GM19351 (cell line): ENCODE results near the gene DCDC2.
"Not testable (repeated sequence)": the region's sequence is repeated elsewhere in the genome, so short reads cannot be mapped to it uniquely, and the experiment has no call there.

Experiments used
- ATAC-seq: cut with Tn5 transposase; IDR thresholded peaks from one replicate; pipeline ENCODE4 v1.9.1; 2021; ENCODE audit warnings: mild to moderate bottlenecking, moderate library complexity; ENCODE audit not compliant: unreplicated experiment

The DCDC2 gene

DNA sequence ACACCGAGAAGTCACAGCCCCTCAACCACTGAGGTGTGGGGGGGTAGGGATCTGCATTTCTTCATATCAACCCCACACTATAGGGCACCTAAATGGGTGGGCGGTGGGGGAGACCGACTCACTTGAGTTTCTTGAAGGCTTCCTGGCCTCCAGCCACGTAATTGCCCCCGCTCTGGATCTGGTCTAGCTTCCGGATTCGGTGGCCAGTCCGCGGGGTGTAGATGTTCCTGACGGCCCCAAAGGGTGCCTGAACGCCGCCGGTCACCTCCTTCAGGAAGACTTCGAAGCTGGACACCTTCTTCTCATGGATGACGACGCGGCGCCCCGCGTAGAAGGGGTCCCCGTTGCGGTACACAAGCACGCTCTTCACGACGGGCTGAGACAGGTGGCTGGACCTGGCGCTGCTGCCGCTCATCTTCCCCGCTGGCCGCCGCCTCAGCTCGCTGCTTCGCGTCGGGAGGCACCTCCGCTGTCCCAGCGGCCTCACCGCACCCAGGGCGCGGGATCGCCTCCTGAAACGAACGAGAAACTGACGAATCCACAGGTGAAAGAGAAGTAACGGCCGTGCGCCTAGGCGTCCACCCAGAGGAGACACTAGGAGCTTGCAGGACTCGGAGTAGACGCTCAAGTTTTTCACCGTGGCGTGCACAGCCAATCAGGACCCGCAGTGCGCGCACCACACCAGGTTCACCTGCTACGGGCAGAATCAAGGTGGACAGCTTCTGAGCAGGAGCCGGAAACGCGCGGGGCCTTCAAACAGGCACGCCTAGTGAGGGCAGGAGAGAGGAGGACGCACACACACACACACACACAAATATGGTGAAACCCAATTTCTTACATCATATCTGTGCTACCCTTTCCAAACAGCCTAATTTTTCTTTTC is at the start of gene DCDC2:
DCDC2 (minus strand) TSS at position 724 of the 883 bp plus-strand sequence; CDS start at position 415, 309 bp downstream.
- no peak for ATAC-seq

DNA sequence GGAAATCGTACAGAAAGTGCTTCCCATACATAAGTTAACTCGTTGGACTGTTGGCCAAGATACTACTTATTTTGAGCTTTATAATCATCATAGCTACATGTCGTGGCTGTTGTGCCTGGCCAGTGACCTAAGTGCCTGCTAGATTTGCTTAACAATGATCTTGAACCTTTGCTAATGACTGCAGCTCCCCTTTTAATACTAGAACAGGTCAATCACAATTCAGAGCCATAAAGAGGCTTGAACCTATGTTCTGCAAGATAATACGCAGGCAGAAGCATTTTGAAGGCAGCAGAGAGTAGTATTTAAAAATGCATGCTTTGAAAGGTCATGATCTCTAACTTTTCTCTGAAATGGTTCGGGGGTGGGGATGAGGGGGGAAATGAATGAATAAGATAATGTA is 47.4 kb upstream of the DCDC2 start:
- no peak for ATAC-seq

DNA sequence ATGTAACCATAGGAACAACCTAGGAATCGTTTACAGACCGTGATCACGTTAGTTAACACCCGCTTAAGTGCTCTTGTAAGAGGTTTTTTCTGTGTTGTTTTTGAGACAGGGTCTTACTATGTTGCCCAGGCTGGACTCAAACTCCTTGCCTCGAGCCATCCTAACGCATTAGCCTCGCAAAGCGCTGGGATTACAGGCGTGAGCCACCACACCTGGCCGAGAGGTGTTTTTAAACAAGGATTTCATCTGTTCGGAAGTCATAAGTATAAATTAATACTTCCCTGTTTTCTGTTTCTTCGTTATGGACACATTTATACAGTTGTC is 45.6 kb upstream of the DCDC2 start:
- ATAC-seq: no peak

DNA sequence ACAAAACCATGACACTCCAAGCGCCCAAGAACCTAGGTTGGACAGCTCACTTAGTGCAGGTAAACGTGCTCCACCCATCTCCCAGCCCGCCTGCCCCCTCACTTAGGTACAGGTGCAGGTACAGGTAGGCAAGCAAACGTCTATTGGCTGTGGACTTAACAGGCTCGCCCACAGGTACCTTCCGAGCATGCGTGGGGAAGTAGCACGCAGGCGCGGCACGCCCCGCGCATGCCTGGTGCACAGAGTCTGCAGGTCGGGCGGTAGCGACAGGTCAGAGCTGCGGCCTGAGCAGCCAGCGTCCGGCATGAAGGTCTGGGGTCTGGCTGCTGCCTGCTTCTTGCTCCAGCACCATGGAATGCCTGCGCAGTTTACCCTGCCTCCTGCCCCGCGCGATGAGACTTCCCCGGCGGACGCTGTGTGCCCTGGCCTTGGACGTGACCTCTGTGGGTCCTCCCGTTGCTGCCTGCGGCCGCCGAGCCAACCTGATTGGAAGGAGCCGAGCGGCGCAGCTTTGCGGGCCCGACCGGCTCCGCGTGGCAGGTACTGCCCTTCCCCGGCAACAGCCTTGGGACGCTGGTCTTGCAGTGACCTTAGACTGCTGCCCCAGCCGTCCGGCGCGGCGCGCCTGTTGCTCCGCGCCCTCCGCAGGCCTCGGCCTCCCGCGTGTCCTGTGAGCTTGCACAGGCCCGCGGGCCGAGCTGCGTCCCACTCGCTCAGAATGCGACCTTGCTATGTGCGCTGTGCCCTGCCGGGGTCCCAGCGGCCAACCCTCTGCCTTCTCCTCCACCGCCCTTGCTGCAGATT is 45.0 kb upstream of the DCDC2 start, which contains the start of gene MRS2:
MRS2 (plus strand) TSS at position 240 of the 804 bp plus-strand sequence; CDS start at position 351, 111 bp downstream.
- peak; percentile 96 for ATAC-seq

DNA sequence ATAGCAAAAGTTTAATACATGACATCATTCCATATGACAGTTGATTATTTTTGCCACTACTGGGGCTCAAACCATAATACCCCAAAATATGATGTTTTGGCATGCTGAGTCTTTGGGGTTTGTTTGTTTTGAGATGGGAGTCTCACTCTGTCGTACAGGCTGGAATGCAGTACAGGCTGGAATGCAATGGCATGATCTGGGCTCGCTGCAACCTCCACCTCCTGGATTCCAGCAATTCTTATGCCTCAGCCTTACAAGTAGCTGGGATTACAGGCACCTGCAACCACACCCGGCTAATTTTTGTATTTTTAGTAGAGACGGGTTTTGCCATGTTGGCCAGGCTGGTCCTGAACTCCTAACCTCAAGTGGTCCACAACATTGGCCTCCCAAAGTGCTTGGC is 43.6 kb upstream of the DCDC2 start:
- ATAC-seq: no peak

DNA sequence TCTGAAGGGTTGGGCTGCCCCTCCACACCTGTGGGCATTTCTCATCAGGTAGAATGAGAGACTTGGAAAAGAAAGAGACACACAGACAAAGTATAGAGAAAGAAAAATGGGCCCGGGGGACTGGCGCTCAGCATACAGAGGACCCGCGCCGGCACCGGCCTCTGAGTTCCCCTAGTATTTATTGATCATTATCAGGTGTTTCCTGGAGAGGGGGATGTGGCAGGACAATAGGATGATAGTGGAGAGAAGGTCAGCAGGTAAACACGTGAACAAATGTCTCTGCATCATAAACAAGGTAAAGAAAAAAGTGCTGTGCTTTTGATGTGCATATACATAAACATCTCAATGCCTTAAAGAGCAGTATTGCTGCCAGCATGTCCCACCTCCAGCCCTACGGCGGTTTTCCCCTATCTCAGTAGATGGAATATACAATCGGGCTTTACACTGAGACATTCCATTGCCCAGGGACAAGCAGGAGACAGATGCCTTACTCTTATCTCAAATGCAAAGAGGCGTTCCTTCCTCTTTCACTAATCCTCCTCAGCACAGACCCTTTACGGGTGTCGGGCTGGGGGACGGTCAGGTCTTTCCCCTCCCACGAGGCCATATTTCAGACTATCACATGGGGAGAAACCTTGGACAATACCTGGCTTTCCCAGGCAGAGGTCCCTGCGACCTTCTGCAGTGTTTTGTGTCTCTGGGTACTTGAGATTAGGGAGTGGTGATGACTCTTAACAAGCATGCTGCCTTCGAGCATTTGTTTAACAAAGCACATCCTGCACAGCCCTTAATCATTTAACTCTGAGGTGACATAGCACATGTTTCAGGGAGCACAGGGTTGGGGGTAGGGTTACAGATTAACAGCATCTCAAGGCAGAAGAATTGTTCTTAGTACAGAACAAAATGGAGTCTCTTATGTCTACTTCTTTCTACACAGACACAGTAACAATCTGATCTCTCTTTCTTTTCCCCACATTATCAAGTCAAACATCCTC is 42.5 kb upstream of the DCDC2 start:
- not testable (repeated sequence) for ATAC-seq

DNA sequence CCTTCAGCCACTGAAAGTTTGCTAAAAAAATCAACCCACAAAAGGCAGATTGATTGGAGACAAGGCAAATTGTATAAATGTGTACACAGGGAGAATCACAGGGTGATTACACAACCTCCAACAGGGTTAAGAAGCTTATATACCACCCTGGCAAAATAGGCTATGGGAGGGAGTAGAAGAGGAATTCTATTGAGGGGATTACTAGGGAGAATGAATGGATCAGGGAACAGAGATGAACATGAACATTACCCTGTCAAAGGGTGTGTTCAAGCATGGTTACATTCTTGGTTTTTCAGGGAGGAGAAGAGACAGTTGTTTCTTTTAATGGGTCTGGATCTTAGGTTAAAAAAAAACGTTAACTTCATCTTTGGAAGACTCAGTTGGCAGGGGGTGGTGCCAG is 39.8 kb upstream of the DCDC2 start:
- ATAC-seq: no peak

DNA sequence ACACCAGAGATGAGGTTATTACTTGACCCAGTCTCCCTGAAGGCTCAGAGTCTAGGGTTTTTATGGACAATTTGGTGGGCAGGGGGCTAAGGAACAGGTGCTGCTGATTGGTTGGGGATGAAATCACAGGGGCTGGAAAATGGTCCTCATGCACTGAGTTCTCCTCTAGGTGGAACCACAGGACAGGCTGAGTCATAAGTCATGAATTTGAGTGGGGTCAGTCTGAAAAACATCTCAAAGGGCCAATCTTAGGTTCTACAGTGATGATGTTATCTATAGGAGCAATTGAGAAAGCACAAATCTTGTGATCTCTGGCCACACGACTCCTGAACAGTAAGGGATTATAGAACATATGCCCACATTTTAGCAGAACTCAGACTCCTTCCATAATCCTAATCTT is 39.0 kb upstream of the DCDC2 start:
- no peak for ATAC-seq

DNA sequence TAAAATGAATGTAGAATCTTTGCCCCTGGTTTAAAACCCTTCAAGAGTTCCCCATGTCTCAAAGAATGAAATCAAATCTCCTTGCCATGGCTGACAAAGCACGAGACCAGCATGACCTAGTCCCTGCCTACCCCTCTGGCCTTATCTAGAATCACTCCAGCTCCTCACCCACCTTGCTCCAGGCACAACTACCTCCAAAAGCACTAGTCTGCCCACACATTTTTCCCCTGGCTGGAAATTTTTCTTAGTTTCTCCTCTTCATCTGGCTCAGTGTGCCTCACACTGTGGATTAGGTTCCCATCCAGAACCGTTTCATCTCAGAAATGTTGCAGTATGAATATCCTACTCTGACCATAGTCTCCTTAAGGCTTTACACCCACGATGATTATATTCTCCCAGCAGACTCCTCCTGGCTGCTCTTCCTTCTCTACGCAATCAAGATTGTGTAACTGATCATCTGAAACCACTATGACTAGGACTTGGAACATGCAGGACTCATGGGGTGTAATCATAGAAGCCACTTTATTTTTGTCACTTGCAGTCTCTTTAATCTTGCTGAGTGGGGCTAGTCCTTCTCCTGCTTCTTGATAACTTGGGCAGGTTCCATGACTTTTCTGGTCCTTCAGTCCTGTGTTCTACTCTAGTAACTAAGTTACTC is 37.0 kb upstream of the DCDC2 start:
- no peak for ATAC-seq

DNA sequence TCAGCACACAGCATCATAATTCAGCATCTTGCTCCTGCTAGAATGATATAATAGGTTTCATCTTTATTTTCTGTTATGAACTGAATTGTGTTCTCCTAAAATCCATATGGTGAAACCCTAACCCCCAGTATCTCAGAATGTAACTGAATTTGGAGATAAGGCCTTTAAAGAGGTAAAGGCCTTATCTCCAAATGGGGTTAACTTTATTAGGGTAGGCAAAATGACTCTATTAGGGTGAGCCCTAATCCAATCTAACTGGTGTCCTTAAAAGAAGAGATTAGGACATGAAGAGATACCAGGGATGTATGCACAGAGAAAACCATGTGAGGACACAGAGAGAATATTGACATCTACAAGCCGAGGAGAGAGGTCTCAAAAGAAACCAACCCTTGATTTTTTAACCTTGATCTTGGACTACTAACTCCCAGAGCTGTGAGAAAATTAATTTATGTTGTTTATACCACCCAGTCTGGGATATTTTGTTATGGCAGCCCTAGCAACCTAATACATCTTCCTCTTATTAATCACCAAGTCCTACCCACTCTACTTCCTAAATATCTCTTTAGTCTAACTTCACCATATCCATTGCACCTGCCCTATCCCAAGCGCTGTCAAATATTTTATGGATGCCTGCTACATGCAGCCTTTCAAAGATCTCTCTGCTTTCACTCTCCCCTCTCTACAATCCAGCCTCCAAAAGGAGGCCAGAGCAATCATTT is 36.4 kb upstream of the DCDC2 start:
- no peak for ATAC-seq

DNA sequence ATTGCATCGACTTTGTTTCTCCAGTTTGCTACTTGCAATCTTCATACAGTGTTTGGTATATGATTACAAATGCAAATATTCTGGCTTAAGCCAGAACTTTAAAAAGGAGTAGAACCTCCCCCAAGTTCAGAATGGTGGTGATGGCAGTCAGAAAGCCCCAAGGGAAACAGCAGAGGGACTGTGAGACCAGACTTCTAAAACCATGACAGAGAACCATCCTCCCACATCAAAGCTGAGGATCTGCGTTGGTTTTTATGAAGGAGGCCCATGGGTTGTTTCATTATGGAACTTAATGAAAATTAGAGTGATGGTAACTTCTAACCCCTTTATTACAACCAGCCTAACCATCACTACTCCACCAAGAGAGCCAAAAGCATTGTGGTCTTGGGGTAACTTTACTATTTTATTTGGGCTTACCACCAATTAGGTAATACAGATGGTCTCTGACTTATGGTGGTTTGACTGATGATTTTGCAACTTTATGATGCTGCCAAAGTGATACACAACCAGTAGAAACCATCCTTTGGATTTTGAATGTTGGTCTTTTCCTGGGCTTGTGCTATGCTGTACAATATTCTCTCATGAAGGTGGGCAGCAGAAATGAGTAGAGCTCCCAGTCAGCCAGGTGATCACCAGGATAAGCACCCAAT is 34.0 kb upstream of the DCDC2 start:
- ATAC-seq: peak; percentile 96

DNA sequence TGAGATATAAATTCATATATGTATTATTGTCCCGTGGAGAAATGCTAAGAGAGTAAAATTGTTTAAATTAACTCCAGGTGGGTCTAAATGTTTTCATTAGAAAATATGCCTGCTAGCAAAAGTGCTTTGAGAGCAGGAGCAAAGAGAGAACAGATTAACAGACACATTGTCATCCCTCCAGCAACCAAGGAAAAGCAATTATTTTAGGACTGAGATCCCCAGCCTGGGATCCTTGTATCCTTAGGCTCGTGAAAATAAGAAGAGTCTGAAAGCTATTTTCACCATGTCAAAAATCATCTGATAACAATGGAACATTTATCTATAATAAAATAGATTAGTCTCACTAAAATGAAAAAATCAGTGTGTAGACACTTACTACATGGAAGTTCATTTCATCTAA is 33.3 kb upstream of the DCDC2 start:
- no peak for ATAC-seq

DNA sequence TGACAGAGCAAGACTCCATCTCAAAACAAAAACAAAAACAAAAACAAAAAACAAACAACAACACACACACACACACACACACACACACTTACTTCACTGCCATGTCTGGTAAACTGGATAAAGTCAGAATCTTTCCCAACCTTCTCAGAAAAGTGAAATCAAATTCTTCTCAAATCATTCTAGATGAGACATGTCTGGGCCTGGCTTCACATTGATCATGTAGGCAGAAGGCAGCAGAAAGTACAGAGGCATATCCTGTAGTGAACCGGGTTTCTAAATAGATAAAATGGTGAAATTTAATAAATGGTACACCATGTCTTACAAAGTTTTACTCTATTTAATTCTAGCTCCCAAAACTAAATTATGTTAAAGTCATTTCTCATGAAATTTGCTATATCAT is 30.0 kb upstream of the DCDC2 start:
- ATAC-seq: no peak

DNA sequence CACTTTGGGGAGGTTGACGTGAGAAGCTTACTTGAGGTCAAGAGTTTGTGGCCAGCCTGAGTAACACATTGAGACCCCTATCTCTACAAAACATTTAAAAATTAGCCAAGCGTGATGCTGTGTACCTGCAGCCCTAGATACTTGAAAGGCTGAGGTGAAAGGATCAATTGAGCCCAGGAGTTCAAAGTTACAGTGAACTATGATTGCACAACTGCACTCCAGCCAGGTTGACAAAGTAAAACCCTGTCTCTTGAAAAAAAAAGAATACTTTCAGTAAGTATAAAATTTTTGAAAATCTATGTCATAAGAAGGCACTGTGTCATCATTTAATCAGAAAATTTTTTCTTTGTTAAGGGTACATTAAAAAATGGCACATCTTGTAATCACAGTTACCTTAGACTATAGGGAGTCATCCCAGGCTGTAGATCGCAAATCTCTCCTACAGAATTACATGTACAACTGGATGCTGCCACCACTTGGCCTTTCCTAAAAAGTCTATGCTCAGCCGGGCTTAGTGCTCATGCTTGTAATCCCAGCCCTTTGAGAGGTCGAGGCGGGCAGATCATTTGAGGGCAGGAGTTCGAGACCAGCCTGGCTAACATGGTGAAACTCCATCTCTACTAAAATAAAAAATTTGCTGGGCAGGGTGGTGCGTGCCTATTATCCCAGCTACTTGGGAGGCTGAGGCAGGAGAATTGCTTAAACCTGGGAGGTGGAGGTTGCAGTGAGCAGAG is 27.8 kb upstream of the DCDC2 start:
- ATAC-seq: peak; percentile 62

DNA sequence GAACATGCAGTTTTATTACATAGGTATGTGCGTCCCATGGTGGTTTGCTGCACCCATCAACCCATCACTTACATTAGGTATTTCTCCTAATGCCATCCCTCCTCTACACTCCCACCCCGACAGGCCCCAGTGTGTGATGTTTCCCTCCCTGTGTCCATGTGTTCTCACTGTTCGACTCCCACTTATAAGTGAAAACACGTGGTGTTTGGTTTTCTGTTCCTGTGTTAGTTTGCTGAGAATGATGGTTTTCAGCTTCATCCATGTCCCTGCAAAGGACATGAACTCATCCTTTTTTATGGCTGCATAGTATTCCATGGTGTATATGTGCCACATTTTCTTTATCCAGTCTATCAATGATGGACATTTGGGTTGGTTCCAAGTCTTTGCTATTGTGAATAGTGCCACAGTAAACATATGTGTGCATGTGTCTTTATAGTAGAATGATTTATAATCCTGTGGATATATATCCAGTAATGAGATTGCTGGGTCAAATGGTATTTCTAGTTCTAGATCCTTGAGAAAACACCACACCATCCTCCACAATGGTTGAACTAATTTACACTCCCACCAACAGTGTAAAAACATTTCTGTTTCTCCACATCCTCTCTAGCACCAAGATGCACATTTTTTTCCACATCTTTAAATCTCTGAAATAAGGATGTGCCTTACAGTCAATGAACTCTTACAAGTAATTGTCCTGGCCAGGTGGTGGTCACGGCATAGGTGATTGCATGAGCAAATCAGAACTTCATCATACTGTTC is 26.7 kb upstream of the DCDC2 start:
- not testable (repeated sequence) for ATAC-seq

DNA sequence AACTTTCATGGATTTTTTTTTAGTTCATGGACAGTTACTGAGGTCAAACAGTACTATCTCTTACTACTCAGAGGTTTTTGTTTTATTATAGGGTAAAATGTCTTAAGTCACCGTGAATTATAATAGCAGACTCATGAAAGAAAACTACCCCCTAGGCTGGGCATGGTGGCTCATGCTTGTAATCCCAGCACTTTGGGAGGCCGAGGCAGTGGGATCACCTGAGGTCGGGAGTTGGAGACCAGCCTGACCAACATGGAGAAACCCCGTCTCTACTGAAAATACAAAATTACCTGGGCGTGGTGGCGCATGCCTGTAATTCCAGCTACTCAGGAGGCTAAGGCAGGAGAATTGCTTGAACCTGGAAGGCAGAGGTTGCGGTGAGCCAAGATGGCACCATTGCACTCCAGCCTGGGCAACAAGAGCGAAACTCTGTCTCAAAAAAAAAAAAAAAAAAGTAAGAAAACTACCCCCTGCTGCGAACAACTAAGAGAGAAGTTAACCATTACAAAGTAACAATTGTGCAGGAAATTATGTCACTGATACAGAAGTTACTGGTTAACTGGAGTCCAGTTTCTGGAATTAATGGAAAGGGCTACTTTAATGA is 25.1 kb upstream of the DCDC2 start:
- ATAC-seq: not testable (repeated sequence)

DNA sequence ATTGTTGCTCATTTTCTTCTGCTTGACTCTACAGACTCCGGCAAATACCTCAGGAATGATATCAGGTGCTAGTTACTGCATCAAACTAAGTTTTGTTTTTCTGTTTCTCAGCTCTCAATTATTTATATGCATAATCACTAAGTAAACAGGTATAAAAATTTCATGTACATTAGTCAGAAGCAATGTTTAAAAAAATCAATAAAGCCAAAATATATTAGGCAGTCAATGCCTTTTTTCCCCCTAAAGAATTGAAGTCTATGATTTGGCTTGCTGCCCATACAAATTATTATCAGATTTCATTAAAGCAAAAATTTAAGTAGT is 24.3 kb upstream of the DCDC2 start:
- ATAC-seq: no peak
